Measurements from ENCODE around the gene TCF3.

TCF3 gene

DNA sequence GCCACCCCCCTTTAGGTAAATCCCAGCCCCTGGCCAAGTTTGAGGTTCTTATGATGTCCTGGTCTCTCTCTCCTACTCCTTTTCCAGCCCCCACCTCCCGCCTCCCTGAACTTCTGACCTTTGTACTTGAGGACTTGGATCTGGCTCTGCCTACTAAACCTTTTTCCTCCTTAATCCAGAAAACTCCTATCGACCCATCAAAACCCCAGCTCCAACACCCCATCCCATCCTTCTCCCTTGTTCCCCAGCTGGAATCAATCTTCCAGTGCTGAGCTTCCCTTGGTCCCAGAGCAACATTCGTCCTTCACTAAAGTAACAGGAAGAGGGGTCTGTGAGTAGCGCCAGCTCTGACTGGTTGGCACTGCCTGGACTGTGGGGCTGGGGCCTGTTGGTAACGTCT lies 29.9 kb downstream of the TCF3 start:
- DNase-seq (ENCODE audit: extremely low spot score): no peak

DNA sequence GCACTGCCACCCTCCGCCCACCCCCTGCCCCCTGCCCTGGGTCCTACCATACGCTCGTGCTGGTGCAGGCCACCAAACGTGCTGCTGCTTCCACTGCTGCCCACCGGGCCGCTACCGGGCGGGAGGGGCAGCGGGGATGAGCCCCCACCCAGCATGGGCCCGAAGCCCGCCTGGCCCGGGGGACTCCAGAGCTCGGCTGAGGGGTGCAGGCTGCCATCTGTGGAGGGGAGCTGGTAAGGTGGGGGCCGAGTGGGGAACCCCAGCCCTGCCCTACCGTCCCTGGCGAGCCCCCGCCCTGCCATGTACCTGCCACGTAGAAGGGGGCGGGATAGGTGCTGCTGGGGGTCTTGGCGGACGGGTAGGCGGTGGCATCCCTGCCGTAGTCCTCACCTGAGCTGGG lies 30.4 kb downstream of the TCF3 start:
- no peak for DNase-seq (ENCODE audit: extremely low spot score)
- ChIA-PET CTCF (no interaction called here), POLR2A (interaction anchor here (0.5 kb wide), 1 partner anchor 68 kb away, joined by 4 read pairs; no protein-coding TSS in a partner anchor)
- TF ChIP-seq, protein P1, sequence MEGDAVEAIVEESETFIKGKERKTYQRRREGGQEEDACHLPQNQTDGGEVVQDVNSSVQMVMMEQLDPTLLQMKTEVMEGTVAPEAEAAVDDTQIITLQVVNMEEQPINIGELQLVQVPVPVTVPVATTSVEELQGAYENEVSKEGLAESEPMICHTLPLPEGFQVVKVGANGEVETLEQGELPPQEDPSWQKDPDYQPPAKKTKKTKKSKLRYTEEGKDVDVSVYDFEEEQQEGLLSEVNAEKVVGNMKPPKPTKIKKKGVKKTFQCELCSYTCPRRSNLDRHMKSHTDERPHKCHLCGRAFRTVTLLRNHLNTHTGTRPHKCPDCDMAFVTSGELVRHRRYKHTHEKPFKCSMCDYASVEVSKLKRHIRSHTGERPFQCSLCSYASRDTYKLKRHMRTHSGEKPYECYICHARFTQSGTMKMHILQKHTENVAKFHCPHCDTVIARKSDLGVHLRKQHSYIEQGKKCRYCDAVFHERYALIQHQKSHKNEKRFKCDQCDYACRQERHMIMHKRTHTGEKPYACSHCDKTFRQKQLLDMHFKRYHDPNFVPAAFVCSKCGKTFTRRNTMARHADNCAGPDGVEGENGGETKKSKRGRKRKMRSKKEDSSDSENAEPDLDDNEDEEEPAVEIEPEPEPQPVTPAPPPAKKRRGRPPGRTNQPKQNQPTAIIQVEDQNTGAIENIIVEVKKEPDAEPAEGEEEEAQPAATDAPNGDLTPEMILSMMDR (IDR thresholded peaks at IDR 0.05; ENCODE audit: control extremely low read depth, extremely low read depth, low read depth, missing control alignments): no peak

More for the DNA sequence above, 29.9 kb downstream of the TCF3 start:
- ChIA-PET CTCF (interaction anchor here (1.3 kb wide), 1 partner anchor 48 kb away, joined by 5 read pairs; no protein-coding TSS in a partner anchor), POLR2A (interaction anchor here (0.5 kb wide), 1 partner anchor 69 kb away, joined by 4 read pairs; no protein-coding TSS in a partner anchor)
- TF ChIP-seq, protein P1 (IDR thresholded peaks at IDR 0.05; ENCODE audit: control extremely low read depth, extremely low read depth, low read depth, missing control alignments): no peak

DNA sequence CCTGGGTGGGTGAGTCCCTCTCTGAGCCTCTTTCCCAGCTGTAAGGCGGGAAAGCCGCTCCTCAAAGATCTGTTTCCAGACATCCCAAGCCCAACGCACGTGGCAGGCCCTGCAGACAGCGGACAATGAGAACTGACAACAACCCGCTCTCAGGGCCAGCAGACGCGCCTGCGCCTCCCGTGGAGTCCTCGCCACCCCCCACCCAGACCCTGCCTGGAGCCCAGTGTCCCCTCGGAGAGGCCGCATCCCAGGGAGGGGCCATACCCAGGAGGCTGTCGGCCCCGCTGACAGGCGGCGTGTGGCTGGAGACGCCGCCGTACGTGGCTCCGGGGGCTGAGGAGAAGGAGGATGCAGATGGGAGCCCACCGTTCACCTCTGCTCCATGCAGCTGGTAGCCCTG lies 30.8 kb downstream of the TCF3 start:
- POLR2A ChIA-PET: no interaction called here
- CTCF ChIA-PET: no interaction called here
- TF ChIP-seq, protein P1 (IDR thresholded peaks at IDR 0.05; ENCODE audit: control extremely low read depth, extremely low read depth, low read depth, missing control alignments): no peak
- no peak for DNase-seq (ENCODE audit: extremely low spot score)

DNA sequence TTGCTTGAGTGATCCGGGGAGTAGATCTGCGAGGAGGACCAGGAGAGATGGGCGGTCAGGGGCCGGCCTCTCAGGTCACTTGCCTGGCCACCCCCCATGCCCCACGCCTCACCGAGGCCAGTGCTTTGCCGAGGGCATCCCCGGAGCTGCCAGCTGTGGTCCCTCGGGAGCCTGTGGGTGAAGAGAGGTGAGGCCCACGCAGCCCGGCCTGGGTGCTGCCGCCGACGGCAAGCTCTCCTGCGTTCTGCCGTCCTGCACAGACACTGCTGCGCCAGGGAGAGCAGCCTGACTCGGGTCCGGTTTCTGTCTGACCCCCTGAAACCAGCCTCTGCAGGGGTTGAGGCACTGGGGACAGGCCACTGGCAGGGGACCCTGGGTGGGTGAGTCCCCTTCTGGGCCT lies 31.4 kb downstream of the TCF3 start:
- no peak for DNase-seq (ENCODE audit: extremely low spot score)
- TF ChIP-seq, protein P1 (IDR thresholded peaks at IDR 0.05; ENCODE audit: control extremely low read depth, extremely low read depth, low read depth, missing control alignments): no peak
- CTCF ChIA-PET: interaction anchor here (1.1 kb wide), 1 partner anchor 205 kb away, joined by 3 read pairs; no protein-coding TSS in a partner anchor
- POLR2A ChIA-PET: no interaction called here

DNA sequence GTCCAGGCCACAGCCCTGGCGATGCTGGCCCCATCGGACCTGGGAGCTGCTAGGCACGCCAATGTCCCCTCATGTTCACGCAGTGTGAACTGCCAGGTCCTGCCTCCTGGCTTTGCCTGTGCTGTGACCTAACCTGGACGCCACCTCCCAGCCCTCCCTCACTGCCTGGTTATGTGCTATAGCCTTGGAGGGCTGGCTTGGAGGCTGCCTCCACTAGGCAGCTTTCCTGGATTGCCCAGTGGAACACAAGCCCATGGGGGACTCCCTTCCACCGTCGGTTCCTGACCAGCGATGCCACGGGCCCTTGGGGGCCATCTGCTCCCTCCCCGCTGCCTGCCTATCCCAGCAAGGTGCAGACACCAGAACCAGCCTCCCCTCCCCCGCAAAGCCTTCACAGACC lies 31.9 kb downstream of the TCF3 start:
- TF ChIP-seq, protein P1 (IDR thresholded peaks at IDR 0.05; ENCODE audit: control extremely low read depth, extremely low read depth, low read depth, missing control alignments): no peak
- no peak for DNase-seq (ENCODE audit: extremely low spot score)
- ChIA-PET CTCF (interaction anchor here (1.1 kb wide), 1 partner anchor 206 kb away, joined by 3 read pairs; no protein-coding TSS in a partner anchor), POLR2A (no interaction called here)

DNA sequence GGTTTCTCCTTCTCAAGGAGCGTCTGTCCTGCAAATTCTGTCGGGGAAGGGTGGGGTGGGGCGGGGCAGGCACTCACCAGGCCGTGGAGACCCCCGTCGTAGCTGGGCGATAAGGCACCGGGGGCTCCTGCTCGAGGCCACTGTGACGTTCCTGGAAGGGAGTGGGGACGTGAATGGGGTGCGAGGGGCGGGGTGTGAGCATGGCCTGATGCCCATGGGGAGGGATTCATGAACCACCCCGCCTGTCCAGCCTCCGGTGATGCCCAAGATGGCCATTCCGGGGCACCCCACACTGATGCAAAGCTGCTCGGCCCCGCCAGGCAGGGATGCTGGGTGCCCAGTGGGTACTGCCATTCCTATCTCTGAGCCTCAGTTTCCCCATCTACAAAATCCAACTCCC lies 32.7 kb downstream of the TCF3 start:
- TF ChIP-seq, protein P1 (IDR thresholded peaks at IDR 0.05; ENCODE audit: control extremely low read depth, extremely low read depth, low read depth, missing control alignments): no peak
- ChIA-PET POLR2A (no interaction called here), CTCF (no interaction called here)
- DNase-seq (ENCODE audit: extremely low spot score): no peak

DNA sequence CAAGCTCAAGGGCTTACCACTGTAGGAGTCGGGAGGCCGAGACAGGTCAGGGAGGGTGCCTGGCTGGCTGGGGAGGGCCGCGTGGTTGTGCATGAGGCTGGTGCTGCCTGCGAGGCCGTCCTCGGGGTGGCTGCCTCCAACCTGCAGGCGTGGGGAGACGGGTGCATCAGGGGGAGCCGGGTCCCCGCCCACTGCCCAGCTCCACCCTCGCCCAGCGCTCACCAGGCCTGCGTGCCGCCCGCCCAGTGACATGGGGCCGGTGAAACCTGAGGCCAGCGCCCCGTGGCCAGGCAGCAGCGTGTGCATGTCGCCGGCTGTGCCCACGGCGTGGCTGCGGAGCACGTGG lies 33.3 kb downstream of the TCF3 start:
- TF ChIP-seq, protein P1 (IDR thresholded peaks at IDR 0.05; ENCODE audit: control extremely low read depth, extremely low read depth, low read depth, missing control alignments): no peak
- DNase-seq (ENCODE audit: extremely low spot score): no peak
- POLR2A ChIA-PET: no interaction called here
- CTCF ChIA-PET: no interaction called here
